Osteocyte (in vitro differentiated cells): ENCODE measurements around the gene SPINDOC. TPM values are rescaled to one million over a fixed set of nuclear protein-coding genes. Genes with fewer than 3 reads are reported as not detected.

Experiments used
- DNase-seq: peaks from one replicate; pipeline ENCODE4 v3.0.0; 2021; ENCODE audit warnings: mixed read lengths; ENCODE audit not compliant: unreplicated experiment; ENCODE audit errors: extremely low spot score
- H3K27ac Mint-ChIP-seq: one replicate; pipeline ENCODE4 v1.8.0; 2021; ENCODE audit warnings: mild to moderate bottlenecking, mixed read lengths; ENCODE audit not compliant: unreplicated experiment
- H3K27me3 Mint-ChIP-seq: one replicate; pipeline ENCODE4 v1.8.0; 2021; ENCODE audit warnings: mixed read lengths; ENCODE audit not compliant: unreplicated experiment
- H3K36me3 Mint-ChIP-seq: one replicate; pipeline ENCODE4 v1.8.0; 2021; ENCODE audit warnings: mixed read lengths; ENCODE audit not compliant: unreplicated experiment
- H3K4me1 Mint-ChIP-seq: one replicate; pipeline ENCODE4 v1.8.0; 2021; ENCODE audit warnings: mixed read lengths; ENCODE audit not compliant: unreplicated experiment
- H3K4me3 Mint-ChIP-seq: one replicate; pipeline ENCODE4 v1.8.0; 2021; ENCODE audit warnings: mild to moderate bottlenecking, moderate library complexity, mixed read lengths; ENCODE audit not compliant: unreplicated experiment
- H3K9me3 Mint-ChIP-seq: one replicate; pipeline ENCODE4 v1.8.0; 2021; ENCODE audit warnings: mixed read lengths; ENCODE audit not compliant: unreplicated experiment
- CTCF ChIP-seq: fragments of 200-600 bp; sonication (generic); IDR thresholded peaks from 2 replicates; pipeline ENCODE4 v1.5.0; 2021; ENCODE audit warnings: antibody characterized with exemption, mild to moderate bottlenecking, moderate library complexity
- total RNA-seq: library from RNA; stranded (reverse); gene quantifications from 2 replicates; pipeline ENCODE4 v1.2.1, GENCODE V29; 2021

SPINDOC gene
- total RNA-seq, 1 donor from 2014 or later: 33.5 TPM

- no peak overlapping the region for H3K27ac Mint-ChIP-seq
- H3K36me3 Mint-ChIP-seq: peaks cover 5% of the 10 kb centered on the region
- H3K9me3 Mint-ChIP-seq: no peaks in the 10 kb centered on the region
- DNase-seq: no peak
- H3K27me3 Mint-ChIP-seq: no peaks in the 10 kb centered on the region
- H3K4me3 Mint-ChIP-seq: no peak overlapping the region
- no peak for TF ChIP-seq CTCF
- peaks cover 58% of the 10 kb centered on the region for H3K4me1 Mint-ChIP-seq
These were observed 55.9 kb downstream of the SPINDOC start for GRCh38 chr11:63869171-63869591.

- Mint-ChIP-seq H3K27ac (peak overlapping the region; percentile 55), H3K4me1 (peaks cover 61% of the 10 kb centered on the region), H3K36me3 (peaks cover 5% of the 10 kb centered on the region), H3K27me3 (no peaks in the 10 kb centered on the region), H3K4me3 (no peak overlapping the region), H3K9me3 (no peaks in the 10 kb centered on the region)
- DNase-seq: no peak
- no peak for TF ChIP-seq CTCF
These were observed 56.4 kb downstream of the SPINDOC start for GRCh38 chr11:63869683-63870082.

GRCh38 chr11:63870351-63871140 is 57.3 kb downstream of the SPINDOC start:
- Mint-ChIP-seq H3K9me3 (no peaks in the 10 kb centered on the region), H3K27ac (peak overlapping the region; percentile 55), H3K27me3 (no peaks in the 10 kb centered on the region), H3K4me1 (peaks cover 61% of the 10 kb centered on the region), H3K36me3 (peaks cover 5% of the 10 kb centered on the region), H3K4me3 (no peak overlapping the region)
- no peak for DNase-seq
- TF ChIP-seq CTCF: no peak

- no peak for DNase-seq
- H3K4me3 Mint-ChIP-seq: no peak overlapping the region
- H3K4me1 Mint-ChIP-seq: peaks cover 50% of the 10 kb centered on the region
- peak; percentile 49 for TF ChIP-seq CTCF
- no peaks in the 10 kb centered on the region for H3K9me3 Mint-ChIP-seq
- no peaks in the 10 kb centered on the region for H3K27me3 Mint-ChIP-seq
- H3K27ac Mint-ChIP-seq: peak overlapping the region; percentile 74
- H3K36me3 Mint-ChIP-seq: peaks cover 5% of the 10 kb centered on the region
These were observed 58.9 kb downstream of the SPINDOC start for GRCh38 chr11:63871962-63872799.

GRCh38 chr11:63872800-63873197 is 59.5 kb downstream of the SPINDOC start:
- no peak for DNase-seq

More at GRCh38 chr11:63872800-63873197, 59.5 kb downstream of the SPINDOC start:
- Mint-ChIP-seq H3K27ac (peak overlapping the region; percentile 74), H3K27me3 (no peaks in the 10 kb centered on the region), H3K4me1 (peaks cover 50% of the 10 kb centered on the region), H3K4me3 (no peak overlapping the region), H3K9me3 (no peaks in the 10 kb centered on the region), H3K36me3 (peaks cover 2% of the 10 kb centered on the region)
- TF ChIP-seq CTCF: no peak
